HG03108 (cell line): ENCODE data around the gene CASP9.

Experiments used
- ATAC-seq: cut with Tn5 transposase; IDR thresholded peaks from one replicate; pipeline ENCODE4 v1.9.1; 2021; ENCODE audit warnings: moderate library complexity; ENCODE audit not compliant: unreplicated experiment

CASP9 gene

GRCh38 chr1:15449567-15449966, 74.4 kb downstream of the CASP9 start:
- no peak for ATAC-seq

DNA sequence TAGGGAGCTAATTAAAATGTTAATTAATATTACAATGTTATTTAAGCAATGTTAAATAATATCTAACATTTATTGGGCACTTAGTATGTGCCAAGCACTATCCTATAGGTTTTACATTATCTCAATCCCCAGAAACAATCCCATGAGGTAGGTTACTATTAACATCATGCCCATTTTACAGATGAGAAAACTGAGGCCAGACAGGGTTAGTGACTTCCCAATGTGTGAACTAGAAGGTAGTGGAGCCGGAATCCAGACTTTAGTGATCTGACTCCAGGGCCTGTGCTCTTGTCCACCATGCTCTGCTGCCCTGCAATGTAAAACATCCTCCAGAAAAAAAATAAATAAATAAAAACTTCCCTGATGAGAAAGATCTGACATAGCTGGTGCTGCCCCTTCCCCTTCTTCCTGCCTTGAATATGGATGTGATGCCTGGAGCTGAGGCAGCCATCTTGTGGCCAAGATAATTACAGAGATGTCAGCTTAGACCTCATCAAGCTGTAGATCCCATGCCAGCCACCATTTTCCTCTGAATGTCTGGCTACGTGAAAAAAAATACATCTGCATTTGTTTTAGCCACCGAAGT, 75.0 kb downstream of the CASP9 start:
- ATAC-seq = no peak

- no peak for ATAC-seq
Observed at GRCh38 chr1:15446212-15446611, 77.8 kb downstream of the CASP9 start.

DNA sequence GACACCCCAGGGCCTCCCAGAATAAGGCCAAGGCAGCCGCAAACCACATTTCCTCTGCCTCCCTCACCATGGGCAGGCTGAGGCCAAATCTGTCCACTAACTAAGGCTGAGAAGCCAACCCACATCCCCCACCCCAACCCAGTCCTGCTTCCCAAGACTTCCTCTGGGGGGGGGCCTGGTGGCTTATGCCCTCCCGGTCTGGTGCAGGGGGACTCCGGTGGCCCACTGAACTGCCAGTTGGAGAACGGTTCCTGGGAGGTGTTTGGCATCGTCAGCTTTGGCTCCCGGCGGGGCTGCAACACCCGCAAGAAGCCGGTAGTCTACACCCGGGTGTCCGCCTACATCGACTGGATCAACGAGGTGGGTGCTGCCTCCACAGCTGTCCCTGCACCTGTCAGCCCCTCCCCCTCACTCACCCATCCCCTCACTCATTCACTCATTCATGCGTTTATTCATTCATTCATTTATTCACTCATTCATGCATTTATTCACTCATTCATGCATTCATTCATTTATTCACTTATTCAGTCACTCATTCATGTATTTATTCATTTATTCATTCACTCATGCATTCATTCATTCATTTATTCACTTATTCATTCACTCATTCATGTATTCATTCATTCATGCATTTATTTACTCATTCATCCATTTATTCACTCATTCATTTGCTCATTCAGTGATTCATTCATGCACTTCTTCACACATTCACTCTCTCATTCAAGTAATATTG, 78.5 kb downstream of the CASP9 start:
- no peak for ATAC-seq

DNA sequence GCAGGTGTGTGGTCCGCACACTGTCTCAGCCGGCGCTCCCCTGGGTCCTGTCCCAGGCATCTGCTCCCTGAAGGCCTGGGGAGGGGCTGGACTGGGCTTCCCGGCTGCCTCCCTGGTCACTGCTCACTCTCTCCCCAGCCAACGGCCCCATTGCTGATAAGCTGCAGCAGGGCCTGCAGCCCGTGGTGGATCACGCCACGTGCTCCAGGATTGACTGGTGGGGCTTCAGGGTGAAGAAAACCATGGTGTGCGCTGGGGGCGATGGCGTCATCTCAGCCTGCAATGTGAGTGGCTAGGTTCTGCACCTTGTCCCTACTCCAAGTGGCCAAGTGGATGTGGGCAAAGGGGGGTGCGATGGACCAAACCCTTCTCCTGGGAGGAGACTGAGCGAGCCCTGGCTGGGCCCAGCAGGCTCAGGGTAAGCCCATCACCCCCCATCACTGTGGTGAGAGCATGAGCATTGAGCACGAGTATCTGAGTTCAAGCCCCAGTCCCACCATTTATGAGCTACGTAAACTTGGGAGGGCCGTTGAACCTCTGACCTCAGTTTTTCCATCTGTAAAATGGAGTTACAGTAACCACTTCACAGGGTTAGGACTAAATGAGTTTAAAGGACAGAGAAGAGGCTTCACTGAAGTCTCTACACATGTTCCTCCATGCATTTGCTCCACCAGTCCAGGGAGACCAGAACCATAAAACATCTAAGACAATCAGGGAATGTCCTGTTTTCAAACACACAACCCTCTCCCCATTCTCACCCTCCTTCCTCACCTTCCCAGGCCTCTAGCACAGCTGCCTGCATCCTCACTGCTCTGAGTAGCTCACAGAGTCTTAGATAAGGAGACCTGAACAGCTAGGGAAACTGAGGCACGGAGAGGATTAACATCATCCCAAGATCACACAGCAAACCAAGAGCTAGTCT, 79.3 kb downstream of the CASP9 start:
- no peak for ATAC-seq

DNA sequence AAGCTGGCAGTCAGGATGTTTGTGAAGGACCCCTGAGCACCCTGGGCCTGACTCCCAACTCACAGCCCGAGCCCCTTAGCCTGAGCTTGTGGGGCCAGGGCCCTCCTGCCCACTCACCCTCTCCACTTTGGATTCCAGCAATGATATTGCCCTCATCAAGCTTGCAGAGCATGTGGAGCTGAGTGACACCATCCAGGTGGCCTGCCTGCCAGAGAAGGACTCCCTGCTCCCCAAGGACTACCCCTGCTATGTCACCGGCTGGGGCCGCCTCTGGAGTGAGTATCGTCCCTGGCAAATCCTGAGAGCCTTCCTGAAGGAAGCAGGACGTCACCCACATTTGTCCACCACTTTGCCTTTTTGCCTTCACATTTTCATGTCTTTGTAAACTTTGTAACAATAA, 80.7 kb downstream of the CASP9 start:
- no peak for ATAC-seq

GRCh38 chr1:15442759-15443158, 81.3 kb downstream of the CASP9 start:
- no peak for ATAC-seq

- no peak for ATAC-seq
Observed at GRCh38 chr1:15442119-15442518, 81.9 kb downstream of the CASP9 start.
